ENCODE data around the gene RNF4. TPM values are rescaled to one million over a fixed set of nuclear protein-coding genes. Genes with fewer than 3 reads are reported as not detected.

The RNF4 gene
- total RNA-seq, 1 experiment from 2014 or later: 113 TPM

- BruUV-seq (replicated peaks): no TSS peak
Observed at GRCh38 chr4:2558301-2558700, 89.4 kb downstream of the RNF4 start.

GRCh38 chr4:2560167-2560566, 91.3 kb downstream of the RNF4 start:
- ChIA-PET CTCF (no interaction called here), POLR2A (ENCODE audit: low non-redundant PET) (no interaction called here)
- no peak overlapping the region for H3K4me3 ChIP-seq (ENCODE audit: low read depth, low read length, poor library complexity, severe bottlenecking)
- TF ChIP-seq CTCF (conservative IDR thresholded peaks at IDR 0.05; ENCODE audit: low read depth, low read length): no peak
- no peak for TF ChIP-seq EZH2 (IDR thresholded peaks at IDR 0.05; ENCODE audit: borderline replicate concordance, low read depth, low read length, poor library complexity, severe bottlenecking)
- no peaks in the 10 kb centered on the region for H3K9me3 ChIP-seq (ENCODE audit: low read depth, low read length, poor library complexity, severe bottlenecking)
- intact Hi-C loops (cut with micrococcal nuclease; ENCODE audit: unreplicated experiment): no loop called here
- H3K4me1 ChIP-seq (ENCODE audit: insufficient read depth, low read length, poor library complexity, severe bottlenecking): no peaks in the 10 kb centered on the region
- no peaks in the 10 kb centered on the region for H3K27me3 ChIP-seq (replicated peaks; ENCODE audit: insufficient read depth, low read depth, low read length, poor library complexity)
- H3K27ac ChIP-seq (ENCODE audit: low read depth, low read length, poor library complexity, severe bottlenecking): no peak overlapping the region
- BruUV-seq (replicated peaks): no TSS peak
- DNase-seq (ENCODE audit: low spot score): no peak
- no peaks in the 10 kb centered on the region for H3K36me3 ChIP-seq (ENCODE audit: insufficient read depth, low read length, poor library complexity, severe bottlenecking)

More at GRCh38 chr4:2558301-2558700, 89.4 kb downstream of the RNF4 start:
- Histone ChIP-seq H3K4me1 (ENCODE audit: insufficient read depth, low read length, poor library complexity, severe bottlenecking) (no peaks in the 10 kb centered on the region), H3K9me3 (ENCODE audit: low read depth, low read length, poor library complexity, severe bottlenecking) (no peaks in the 10 kb centered on the region), H3K27ac (ENCODE audit: low read depth, low read length, poor library complexity, severe bottlenecking) (no peak overlapping the region), H3K36me3 (ENCODE audit: insufficient read depth, low read length, poor library complexity, severe bottlenecking) (no peaks in the 10 kb centered on the region), H3K27me3 (replicated peaks; ENCODE audit: insufficient read depth, low read depth, low read length, poor library complexity) (no peaks in the 10 kb centered on the region), H3K4me3 (ENCODE audit: low read depth, low read length, poor library complexity, severe bottlenecking) (no peak overlapping the region)
- ChIA-PET CTCF (no interaction called here), POLR2A (ENCODE audit: low non-redundant PET) (no interaction called here)
- TF ChIP-seq CTCF (conservative IDR thresholded peaks at IDR 0.05; ENCODE audit: low read depth, low read length) (no peak), EZH2 (IDR thresholded peaks at IDR 0.05; ENCODE audit: borderline replicate concordance, low read depth, low read length, poor library complexity, severe bottlenecking) (no peak)
- intact Hi-C loops (cut with micrococcal nuclease; ENCODE audit: unreplicated experiment): no loop called here
- DNase-seq (ENCODE audit: low spot score): no peak

Other genes with a start within 250 kb of the RNF4 start
- 25.6 and 27.7 TPM in 2 replicates for gene HAUS3, start 227.0 kb upstream of the RNF4 start, total RNA-seq (2021)
- gene POLN, start 227.0 kb upstream of the RNF4 start, total RNA-seq (2021): 2.5 and 4.0 TPM in 2 replicates
- gene MXD4, start 207.0 kb upstream of the RNF4 start, total RNA-seq (2021): 9.1 and 12.7 TPM in 2 replicates
- 7.6 and 8.6 TPM in 2 replicates for gene ZFYVE28, start 50.5 kb upstream of the RNF4 start, total RNA-seq (2021)
- not detected in 2 replicates for gene CFAP99, start 50.2 kb upstream of the RNF4 start, total RNA-seq (2021)
- gene FAM193A, start 67.5 kb downstream of the RNF4 start, total RNA-seq (2021): 35.5 and 38.2 TPM in 2 replicates